Duodenal mucosa (tissue), 2 donors: ENCODE data around the gene PDLIM5.

Source experiments
- H3K27ac ChIP-seq: one replicate; pipeline ENCODE4 v1.7.0; 2013; ENCODE audit warnings: low read depth, low read length
- H3K27me3 ChIP-seq, 2 donors: one replicate each; pipeline ENCODE4 v1.7.0; 2013; ENCODE audit warnings: low read length in 2 of 2, control low read depth in 1 of 2; ENCODE audit not compliant: insufficient read depth in 2 of 2, control insufficient read depth in 1 of 2
- H3K36me3 ChIP-seq, 2 donors: one replicate each; pipeline ENCODE4 v1.7.0; 2013; ENCODE audit warnings: low read length in 2 of 2, control low read depth in 1 of 2; ENCODE audit not compliant: insufficient read depth in 2 of 2, control insufficient read depth in 1 of 2
- H3K4me1 ChIP-seq, 2 donors: one replicate each; pipeline ENCODE4 v1.7.0; 2013; ENCODE audit warnings: low read length in 2 of 2, control low read depth in 1 of 2; ENCODE audit not compliant: insufficient read depth in 2 of 2, control insufficient read depth in 1 of 2
- H3K4me3 ChIP-seq, 2 donors: one replicate each; pipeline ENCODE4 v1.7.0; 2013; ENCODE audit warnings: low read length in 2 of 2, low read depth in 1 of 2
- H3K9ac ChIP-seq, 2 donors: one replicate each; pipeline ENCODE4 v1.7.0; 2013; ENCODE audit warnings: low read length in 2 of 2, low read depth in 1 of 2
- H3K9me3 ChIP-seq, 2 donors: one replicate each; pipeline ENCODE4 v1.7.0; 2013; ENCODE audit warnings: low read length in 2 of 2, control low read depth in 1 of 2; ENCODE audit not compliant: control insufficient read depth in 1 of 2

The PDLIM5 gene

DNA sequence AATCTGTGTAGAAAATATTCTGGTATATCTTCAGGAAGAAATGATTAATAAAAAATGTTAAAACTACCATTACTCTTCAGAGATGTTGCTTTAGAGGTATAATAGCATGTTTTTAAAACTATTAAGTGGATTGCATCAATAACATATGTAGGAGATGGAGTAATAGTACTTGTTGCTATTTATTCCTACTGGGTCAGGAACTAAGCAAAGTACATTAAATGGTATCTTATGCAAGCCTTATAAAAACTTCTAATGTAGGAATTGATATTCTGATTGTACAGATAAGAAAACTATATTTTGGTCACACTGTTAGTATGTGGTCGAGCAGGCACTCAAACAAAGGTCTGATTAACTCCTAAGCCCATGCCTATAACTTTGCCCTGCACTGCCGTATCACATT, 31.4 kb upstream of the PDLIM5 start:
- no peak overlapping the region for H3K9ac ChIP-seq
- no peak overlapping the region for H3K27ac ChIP-seq
- H3K9me3 ChIP-seq = peaks cover 0 to 3% of the 10 kb centered on the region in 2 donors
- H3K27me3 ChIP-seq = no peaks in the 10 kb centered on the region
- H3K36me3 ChIP-seq = no peaks in the 10 kb centered on the region
- peaks cover 0 to 17% of the 10 kb centered on the region in 2 donors for H3K4me1 ChIP-seq
- no peak overlapping the region for H3K4me3 ChIP-seq

GRCh38 chr4:94426783-94427182, 25.0 kb upstream of the PDLIM5 start:
- H3K36me3 ChIP-seq = no peaks in the 10 kb centered on the region
- no peak overlapping the region for H3K4me3 ChIP-seq
- H3K27me3 ChIP-seq = no peaks in the 10 kb centered on the region
- H3K9ac ChIP-seq = no peak overlapping the region
- H3K4me1 ChIP-seq = no peaks in the 10 kb centered on the region
- no peak overlapping the region for H3K27ac ChIP-seq
- peaks cover 11 to 16% of the 10 kb centered on the region in 2 donors for H3K9me3 ChIP-seq

DNA sequence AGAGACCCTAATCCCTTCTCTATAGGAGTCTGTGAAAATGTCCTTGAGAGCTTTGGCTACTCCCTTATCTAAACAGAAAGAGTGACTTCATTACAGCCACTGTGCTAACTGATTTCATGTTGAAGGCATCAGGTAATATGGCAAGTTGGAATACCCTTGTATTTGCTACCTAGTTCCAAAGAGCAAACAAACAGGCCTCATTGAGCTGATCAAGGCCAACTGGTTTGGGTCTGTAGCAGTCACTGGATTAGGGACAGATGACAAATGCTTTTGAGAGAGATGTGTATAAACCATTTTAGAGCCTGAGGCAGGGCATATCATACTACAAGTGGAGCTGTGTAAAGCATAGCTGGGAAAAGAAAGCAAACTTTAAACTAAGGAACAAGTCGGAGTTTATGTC, 22.9 kb upstream of the PDLIM5 start:
- Histone ChIP-seq H3K4me1 (no peaks in the 10 kb centered on the region), H3K9me3 (peaks cover 11 to 16% of the 10 kb centered on the region in 2 donors), H3K27ac (no peak overlapping the region), H3K4me3 (no peak overlapping the region), H3K36me3 (no peaks in the 10 kb centered on the region), H3K27me3 (no peaks in the 10 kb centered on the region), H3K9ac (no peak overlapping the region)

DNA sequence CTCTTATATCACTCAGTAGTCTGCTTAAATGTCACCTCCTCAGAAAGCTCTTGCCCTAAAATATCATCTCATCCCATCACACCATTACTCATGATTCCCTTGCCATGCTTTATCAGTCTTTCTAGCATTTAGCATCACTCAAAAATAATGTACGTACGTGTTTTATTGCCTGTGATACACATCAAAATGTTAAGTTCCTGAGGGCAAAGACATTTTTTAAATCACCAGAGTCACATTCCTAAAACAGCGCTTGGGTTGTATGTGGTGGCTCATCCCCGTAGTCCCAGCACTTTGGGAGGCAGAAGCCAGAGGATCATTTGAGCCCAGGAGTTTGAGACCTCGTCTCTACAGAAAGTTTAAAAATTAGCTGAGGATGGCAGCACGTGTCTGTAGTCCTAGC, 21.3 kb upstream of the PDLIM5 start:
- no peaks in the 10 kb centered on the region for H3K27me3 ChIP-seq
- no peaks in the 10 kb centered on the region for H3K4me1 ChIP-seq
- no peak overlapping the region for H3K9ac ChIP-seq
- H3K9me3 ChIP-seq = peaks cover 11 to 16% of the 10 kb centered on the region in 2 donors
- no peaks in the 10 kb centered on the region for H3K36me3 ChIP-seq
- H3K27ac ChIP-seq = no peak overlapping the region
- H3K4me3 ChIP-seq = no peak overlapping the region

DNA sequence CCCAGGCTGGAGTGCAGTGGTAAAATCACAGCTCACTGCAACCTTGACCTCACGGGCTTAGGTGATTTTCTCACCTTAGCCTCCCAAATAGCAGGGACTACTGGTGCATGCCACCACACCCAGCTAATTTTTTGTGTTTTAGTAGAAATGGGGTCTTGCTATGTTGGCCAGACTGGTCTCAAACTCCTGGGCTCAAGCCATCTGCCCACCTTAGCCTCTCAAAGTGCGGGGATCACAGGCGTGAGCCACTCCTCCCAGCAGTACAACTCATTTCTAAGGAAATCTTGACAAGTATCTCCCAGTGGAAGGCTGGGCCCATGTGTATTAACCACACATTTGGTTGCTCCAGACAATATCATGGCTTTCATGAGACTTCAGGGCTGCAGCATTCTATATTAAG, 20.4 kb upstream of the PDLIM5 start:
- Histone ChIP-seq H3K4me1 (no peaks in the 10 kb centered on the region), H3K36me3 (no peaks in the 10 kb centered on the region), H3K9ac (no peak overlapping the region), H3K4me3 (no peak overlapping the region), H3K9me3 (peaks cover 7 to 8% of the 10 kb centered on the region in 2 donors), H3K27me3 (no peaks in the 10 kb centered on the region), H3K27ac (no peak overlapping the region)

DNA sequence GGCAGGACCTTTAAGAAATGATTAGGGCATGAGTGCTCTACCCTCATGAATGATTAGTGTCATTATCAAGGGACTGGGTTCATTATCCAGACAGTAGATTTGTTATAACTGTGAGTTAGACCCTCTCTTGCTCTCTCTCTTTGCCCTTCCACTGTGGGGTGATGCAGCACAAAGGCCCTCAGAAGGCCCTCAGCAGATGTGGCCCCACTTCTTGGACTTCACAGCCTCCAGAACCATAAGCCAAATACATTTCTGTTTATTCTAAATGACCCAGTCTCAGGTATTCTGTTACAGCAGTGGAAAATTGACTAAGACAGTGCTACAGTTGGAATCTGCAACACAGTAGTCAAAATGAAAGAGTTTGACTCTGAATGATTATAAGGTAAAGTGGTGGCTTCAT, 17.2 kb upstream of the PDLIM5 start:
- Histone ChIP-seq H3K36me3 (no peaks in the 10 kb centered on the region), H3K4me1 (no peaks in the 10 kb centered on the region), H3K27ac (no peak overlapping the region), H3K4me3 (no peak overlapping the region), H3K27me3 (no peaks in the 10 kb centered on the region), H3K9me3 (no peaks in the 10 kb centered on the region), H3K9ac (no peak overlapping the region)

DNA sequence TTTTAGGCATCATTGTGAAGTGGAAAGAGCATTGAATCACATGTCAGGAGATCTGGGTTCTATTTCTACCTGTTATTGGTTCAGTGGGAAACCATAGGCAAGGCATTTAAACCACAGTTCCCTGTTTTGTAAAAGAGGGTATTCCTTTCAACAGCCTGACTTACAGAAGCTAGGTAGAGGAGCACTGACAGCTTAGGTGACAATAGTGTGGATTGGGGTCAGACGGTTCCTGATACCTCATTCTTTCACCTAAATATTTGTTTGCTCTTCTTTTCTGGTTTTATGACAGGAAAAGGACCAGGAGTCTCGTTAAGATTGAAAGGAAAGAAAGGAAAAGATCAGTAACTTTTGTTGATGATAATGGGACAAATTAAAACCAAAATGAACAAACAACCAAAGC, 15.9 kb upstream of the PDLIM5 start:
- no peak overlapping the region for H3K9ac ChIP-seq

DNA sequence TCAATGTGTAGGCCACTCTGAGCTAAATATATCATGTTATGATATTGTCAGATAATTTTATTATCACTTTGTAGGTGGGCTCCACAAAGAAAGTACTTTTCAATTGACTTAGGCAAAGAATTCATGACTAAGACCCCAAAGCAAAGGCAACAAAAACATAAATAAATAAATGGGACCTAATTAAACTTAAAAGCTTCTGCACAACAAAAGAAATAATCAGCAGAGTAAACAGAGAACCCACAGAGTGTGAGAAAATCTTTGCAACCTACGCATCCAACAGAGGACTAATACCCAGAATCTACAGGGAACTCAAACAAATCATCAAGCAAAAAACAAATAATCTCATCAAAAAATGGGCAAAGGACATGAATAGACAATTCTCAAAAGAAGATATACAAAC, 15.2 kb upstream of the PDLIM5 start:
- Histone ChIP-seq H3K4me1 (no peaks in the 10 kb centered on the region), H3K27ac (no peak overlapping the region), H3K9me3 (no peaks in the 10 kb centered on the region), H3K9ac (no peak overlapping the region), H3K27me3 (no peaks in the 10 kb centered on the region), H3K4me3 (no peak overlapping the region), H3K36me3 (no peaks in the 10 kb centered on the region)

More for the DNA sequence above, 15.9 kb upstream of the PDLIM5 start:
- Histone ChIP-seq H3K9me3 (no peaks in the 10 kb centered on the region), H3K27ac (no peak overlapping the region), H3K4me1 (no peaks in the 10 kb centered on the region), H3K36me3 (no peaks in the 10 kb centered on the region), H3K27me3 (no peaks in the 10 kb centered on the region), H3K4me3 (no peak overlapping the region)

DNA sequence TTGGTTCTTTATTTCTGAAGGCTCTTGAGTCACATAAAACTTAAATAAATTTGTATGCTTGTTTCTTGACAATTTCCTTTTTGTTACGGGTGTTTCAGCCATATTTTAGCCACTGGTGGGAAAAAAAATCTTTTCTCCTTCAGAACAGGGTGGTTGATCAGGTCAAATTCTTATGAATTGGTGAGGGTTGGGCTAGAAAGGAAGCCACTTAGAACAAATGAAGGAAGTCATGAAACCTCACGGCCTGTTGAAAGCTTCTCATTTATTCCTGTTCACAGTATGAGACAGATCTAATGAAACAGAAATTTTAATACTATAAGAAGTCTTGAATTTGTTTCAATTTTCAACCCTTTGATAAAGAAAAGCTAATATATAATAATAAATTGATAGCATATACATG, 12.1 kb upstream of the PDLIM5 start:
- Histone ChIP-seq H3K36me3 (no peaks in the 10 kb centered on the region), H3K4me3 (no peak overlapping the region), H3K9ac (no peak overlapping the region), H3K27me3 (no peaks in the 10 kb centered on the region), H3K27ac (no peak overlapping the region), H3K9me3 (no peaks in the 10 kb centered on the region), H3K4me1 (no peaks in the 10 kb centered on the region)

GRCh38 chr4:94441838-94442237, 9.9 kb upstream of the PDLIM5 start:
- no peaks in the 10 kb centered on the region for H3K9me3 ChIP-seq
- H3K27me3 ChIP-seq = no peaks in the 10 kb centered on the region
- no peaks in the 10 kb centered on the region for H3K36me3 ChIP-seq
- no peak overlapping the region for H3K9ac ChIP-seq
- peaks cover 0 to under 1% of the 10 kb centered on the region in 2 donors for H3K4me1 ChIP-seq
- H3K27ac ChIP-seq = no peak overlapping the region
- H3K4me3 ChIP-seq = no peak overlapping the region

- no peak overlapping the region for H3K4me3 ChIP-seq
- H3K27me3 ChIP-seq = no peaks in the 10 kb centered on the region
- no peaks in the 10 kb centered on the region for H3K9me3 ChIP-seq
- no peak overlapping the region for H3K9ac ChIP-seq
- no peaks in the 10 kb centered on the region for H3K36me3 ChIP-seq
- H3K4me1 ChIP-seq = peaks cover 0 to 5% of the 10 kb centered on the region in 2 donors
- no peak overlapping the region for H3K27ac ChIP-seq
Measured at GRCh38 chr4:94442251-94442650, 9.5 kb upstream of the PDLIM5 start.
